ENCODE results near the gene RGL3. TPM values are rescaled to one million over a fixed set of nuclear protein-coding genes. Genes with fewer than 3 reads are reported as not detected.
"Not testable (repeated sequence)": the region's sequence is repeated elsewhere in the genome, so short reads cannot be mapped to it uniquely, and the experiment has no call there.

The RGL3 gene
- total RNA-seq, 2 experiments from 2014 or later, result not detected

GRCh38 chr19:11456659-11457058 is 37.5 kb upstream of the RGL3 start:
- Mint-ChIP-seq H3K27me3 (peaks cover 4% of the 10 kb centered on the region), H3K4me3 (no peak overlapping the region), H3K4me1 (no peaks in the 10 kb centered on the region), H3K27ac (no peak overlapping the region), H3K9me3 (no peaks in the 10 kb centered on the region), H3K36me3 (ENCODE audit: low read depth) (no peaks in the 10 kb centered on the region)
- ChIA-PET CTCF (interaction anchor here (2.2 kb wide), 1 partner anchor 26 kb away, joined by 5 read pairs; no protein-coding TSS in a partner anchor), POLR2A (no interaction called here)
- no peak for DNase-seq

GRCh38 chr19:11455233-11455554 is 36.1 kb upstream of the RGL3 start:
- H3K9me3 Mint-ChIP-seq; POLR2A ChIA-PET; DNase-seq; H3K27me3 Mint-ChIP-seq; H3K4me1 Mint-ChIP-seq; H3K4me3 Mint-ChIP-seq; H3K36me3 Mint-ChIP-seq (ENCODE audit: low read depth); H3K27ac Mint-ChIP-seq: not testable (repeated sequence)
- CTCF ChIA-PET, result interaction anchor here (0.6 to 2.2 kb wide), 4 partner anchors 15 to 165 kb away, joined by 3 to 5 read pairs (median 3); no protein-coding TSS in a partner anchor

- ChIA-PET CTCF (interaction anchor here (1.7 kb wide), 1 partner anchor 19 kb away, joined by 6 read pairs; the partner anchor contains the start of genes ODAD3 and PRKCSH), POLR2A (no interaction called here)
- Mint-ChIP-seq H3K4me1 (no peaks in the 10 kb centered on the region), H3K27ac (no peak overlapping the region), H3K4me3 (no peak overlapping the region), H3K9me3 (no peaks in the 10 kb centered on the region), H3K27me3 (no peaks in the 10 kb centered on the region), H3K36me3 (ENCODE audit: low read depth) (peaks cover 13% of the 10 kb centered on the region)
- DNase-seq, result no peak
These were observed 34.6 kb upstream of the RGL3 start for GRCh38 chr19:11453468-11454341.

GRCh38 chr19:11452620-11453310 is 33.7 kb upstream of the RGL3 start:
- Mint-ChIP-seq H3K4me1 (no peaks in the 10 kb centered on the region), H3K36me3 (ENCODE audit: low read depth) (peaks cover 13% of the 10 kb centered on the region), H3K9me3 (no peaks in the 10 kb centered on the region), H3K4me3 (no peak overlapping the region), H3K27ac (no peak overlapping the region), H3K27me3 (no peaks in the 10 kb centered on the region)
- POLR2A ChIA-PET, result no interaction called here
- no peak for DNase-seq
- CTCF ChIA-PET, result interaction anchor here (0.7 to 1.7 kb wide), 9 partner anchors 8 to 188 kb away, joined by 3 to 6 read pairs (median 3); partner anchors contain the start of genes ODAD3 and PRKCSH

- Mint-ChIP-seq H3K36me3 (ENCODE audit: low read depth) (peaks cover 13% of the 10 kb centered on the region), H3K4me1 (no peaks in the 10 kb centered on the region), H3K27ac (no peak overlapping the region), H3K4me3 (no peak overlapping the region), H3K9me3 (no peaks in the 10 kb centered on the region), H3K27me3 (no peaks in the 10 kb centered on the region)
- POLR2A ChIA-PET, result interaction anchor here (0.6 kb wide), 1 partner anchor 31 kb away, joined by 4 read pairs; no protein-coding TSS in a partner anchor
- DNase-seq, result no peak
- CTCF ChIA-PET, result interaction anchor here (0.7 to 1.7 kb wide), 9 partner anchors 9 to 188 kb away, joined by 3 to 6 read pairs (median 3); partner anchors contain the start of genes ODAD3 and PRKCSH
These were observed 32.9 kb upstream of the RGL3 start for GRCh38 chr19:11451871-11452619.

GRCh38 chr19:11451327-11451870 is 32.3 kb upstream of the RGL3 start:
- Mint-ChIP-seq H3K9me3 (no peaks in the 10 kb centered on the region), H3K27me3 (no peaks in the 10 kb centered on the region), H3K4me3 (no peak overlapping the region), H3K27ac (no peak overlapping the region), H3K36me3 (ENCODE audit: low read depth) (peaks cover 13% of the 10 kb centered on the region), H3K4me1 (no peaks in the 10 kb centered on the region)
- ChIA-PET POLR2A (no interaction called here), CTCF (no interaction called here)
- no peak for DNase-seq

- Mint-ChIP-seq H3K27ac (no peak overlapping the region), H3K9me3 (no peaks in the 10 kb centered on the region), H3K36me3 (ENCODE audit: low read depth) (peaks cover 13% of the 10 kb centered on the region), H3K27me3 (no peaks in the 10 kb centered on the region), H3K4me1 (no peaks in the 10 kb centered on the region), H3K4me3 (no peak overlapping the region)
- ChIA-PET POLR2A (no interaction called here), CTCF (no interaction called here)
- DNase-seq, result no peak
These were observed 31.6 kb upstream of the RGL3 start for GRCh38 chr19:11450570-11451326.

- no peaks in the 10 kb centered on the region for H3K9me3 Mint-ChIP-seq
- ChIA-PET POLR2A (interaction anchor here (1.4 kb wide), 1 partner anchor 68 kb away, joined by 3 read pairs; no protein-coding TSS in a partner anchor), CTCF (no interaction called here)
- H3K4me1 Mint-ChIP-seq, result no peaks in the 10 kb centered on the region
- no peak overlapping the region for H3K4me3 Mint-ChIP-seq
- H3K36me3 Mint-ChIP-seq (ENCODE audit: low read depth), result peaks cover 27% of the 10 kb centered on the region
- H3K27me3 Mint-ChIP-seq, result no peaks in the 10 kb centered on the region
- DNase-seq, result no peak
- no peak overlapping the region for H3K27ac Mint-ChIP-seq
These were observed 29.9 kb upstream of the RGL3 start for GRCh38 chr19:11448923-11449554.

- no peak overlapping the region for H3K27ac Mint-ChIP-seq
- ChIA-PET POLR2A (interaction anchor here (1.4 kb wide), 1 partner anchor 67 kb away, joined by 3 read pairs; no protein-coding TSS in a partner anchor), CTCF (interaction anchor here (1.3 kb wide), 1 partner anchor 11 kb away, joined by 3 read pairs; no protein-coding TSS in a partner anchor)
- no peak overlapping the region for H3K4me3 Mint-ChIP-seq
- no peaks in the 10 kb centered on the region for H3K27me3 Mint-ChIP-seq
- no peak for DNase-seq
- H3K36me3 Mint-ChIP-seq (ENCODE audit: low read depth), result peaks cover 30% of the 10 kb centered on the region
- H3K4me1 Mint-ChIP-seq, result no peaks in the 10 kb centered on the region
- H3K9me3 Mint-ChIP-seq, result no peaks in the 10 kb centered on the region
These were observed 29.3 kb upstream of the RGL3 start for GRCh38 chr19:11448410-11448809.

- Mint-ChIP-seq H3K36me3 (ENCODE audit: low read depth) (peaks cover 33% of the 10 kb centered on the region), H3K27me3 (no peaks in the 10 kb centered on the region), H3K4me3 (no peak overlapping the region), H3K4me1 (no peaks in the 10 kb centered on the region), H3K27ac (no peak overlapping the region), H3K9me3 (no peaks in the 10 kb centered on the region)
- CTCF ChIA-PET, result interaction anchor here (1.3 to 2.2 kb wide), 2 partner anchors 10 to 35 kb away, joined by 3 to 5 read pairs; no protein-coding TSS in a partner anchor
- DNase-seq, result no peak
- POLR2A ChIA-PET, result interaction anchor here (1.0 kb wide), 1 partner anchor 72 kb away, joined by 4 read pairs; no protein-coding TSS in a partner anchor
These were observed 28.5 kb upstream of the RGL3 start for GRCh38 chr19:11447347-11448262.
